ENCODE results near the gene STYXL1. TPM values are rescaled to one million over a fixed set of nuclear protein-coding genes. Genes with fewer than 3 reads are reported as not detected.

Gene STYXL1
- total RNA-seq = 27.5 and 44.0 TPM in 2 replicates

GRCh38 chr7:76047811-76048667 lies at the start of gene STYXL1, which contains the start of gene MDH2:
TSS of gene STYXL1 (minus strand) at chr7:76048000. CDS start at chr7:76030523, 17,477 bp downstream.
TSS of gene MDH2 (plus strand) at chr7:76048106. CDS start at chr7:76048161, 55 bp downstream.

GRCh38 chr7:75994388-75995051 lies 53.3 kb downstream of the STYXL1 start, which contains the start of gene TMEM120A:
TSS of gene TMEM120A (minus strand) at chr7:75994595. CDS start at chr7:75994570, 25 bp downstream.

Other genes with a start within 250 kb of the STYXL1 start
- gene CCL24, start 234.2 kb downstream of the STYXL1 start, total RNA-seq = not detected in 2 replicates
- 9.7 and 14.2 TPM in 2 replicates for gene RHBDD2, start 169.0 kb downstream of the STYXL1 start, total RNA-seq
- 59.4 and 85.5 TPM in 2 replicates for gene POR, start 132.8 kb downstream of the STYXL1 start, total RNA-seq
- 15.2 and 137 TPM in 2 replicates for gene TMEM120A, start 53.4 kb downstream of the STYXL1 start, total RNA-seq
- 33.8 and 62.2 TPM in 2 replicates for gene MDH2, start 106 bp upstream of the STYXL1 start, total RNA-seq
- gene SRRM3, start 153.9 kb upstream of the STYXL1 start, total RNA-seq = 0.49 and 2.5 TPM in 2 replicates